GM12874 (cell line): ENCODE data around the gene ACSM3.

ENCODE experiments used
- TF ChIP-seq, protein P1 (sequence below): IDR thresholded peaks from 2 replicates; pipeline ENCODE4 v1.5.1; 2011; ENCODE audit warnings: low read depth, mild to moderate bottlenecking, control low read depth, low read length, moderate library complexity; ENCODE audit not compliant: insufficient read depth

ACSM3 gene

DNA sequence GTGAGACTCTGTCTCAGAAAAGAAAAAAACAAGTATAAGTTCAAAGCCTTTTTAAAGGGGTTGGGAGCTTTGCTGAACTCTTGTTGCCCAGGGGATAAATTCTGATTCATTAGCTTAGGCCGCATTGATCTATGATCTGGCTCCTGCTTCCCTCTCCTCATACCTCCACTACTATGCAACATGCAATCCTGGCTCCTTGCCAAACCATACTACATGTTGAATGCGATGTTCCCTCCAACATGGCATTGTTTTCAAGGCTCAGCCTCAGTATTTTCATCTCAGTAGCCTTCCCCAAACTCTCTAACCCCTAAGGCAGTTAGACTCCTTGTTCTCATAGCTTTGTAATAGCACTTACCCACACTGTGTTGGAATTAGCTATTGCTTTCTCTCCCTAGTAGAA is 48.7 kb downstream of the ACSM3 start:
- TF ChIP-seq, protein P1, sequence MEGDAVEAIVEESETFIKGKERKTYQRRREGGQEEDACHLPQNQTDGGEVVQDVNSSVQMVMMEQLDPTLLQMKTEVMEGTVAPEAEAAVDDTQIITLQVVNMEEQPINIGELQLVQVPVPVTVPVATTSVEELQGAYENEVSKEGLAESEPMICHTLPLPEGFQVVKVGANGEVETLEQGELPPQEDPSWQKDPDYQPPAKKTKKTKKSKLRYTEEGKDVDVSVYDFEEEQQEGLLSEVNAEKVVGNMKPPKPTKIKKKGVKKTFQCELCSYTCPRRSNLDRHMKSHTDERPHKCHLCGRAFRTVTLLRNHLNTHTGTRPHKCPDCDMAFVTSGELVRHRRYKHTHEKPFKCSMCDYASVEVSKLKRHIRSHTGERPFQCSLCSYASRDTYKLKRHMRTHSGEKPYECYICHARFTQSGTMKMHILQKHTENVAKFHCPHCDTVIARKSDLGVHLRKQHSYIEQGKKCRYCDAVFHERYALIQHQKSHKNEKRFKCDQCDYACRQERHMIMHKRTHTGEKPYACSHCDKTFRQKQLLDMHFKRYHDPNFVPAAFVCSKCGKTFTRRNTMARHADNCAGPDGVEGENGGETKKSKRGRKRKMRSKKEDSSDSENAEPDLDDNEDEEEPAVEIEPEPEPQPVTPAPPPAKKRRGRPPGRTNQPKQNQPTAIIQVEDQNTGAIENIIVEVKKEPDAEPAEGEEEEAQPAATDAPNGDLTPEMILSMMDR = no peak

DNA sequence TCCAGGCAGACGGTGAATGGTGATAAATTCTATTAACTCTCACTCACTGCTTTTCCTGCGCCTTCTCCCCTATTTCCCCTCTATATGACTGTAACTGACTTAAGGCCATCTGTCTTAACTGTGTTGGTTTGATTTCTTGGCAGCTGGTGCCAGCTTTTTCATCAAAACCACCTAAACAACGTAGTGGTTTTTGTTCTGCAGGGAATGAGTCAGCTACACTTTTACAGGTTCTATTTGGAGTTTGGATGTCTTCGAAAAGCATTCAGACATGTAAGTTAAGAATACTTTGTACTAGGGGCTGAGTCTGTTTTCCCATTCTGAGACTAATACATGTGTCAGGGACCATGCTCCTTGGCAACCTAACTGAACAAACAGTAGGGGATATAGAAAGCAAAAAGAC is 51.0 kb downstream of the ACSM3 start:
- TF ChIP-seq, protein P1 = no peak

DNA sequence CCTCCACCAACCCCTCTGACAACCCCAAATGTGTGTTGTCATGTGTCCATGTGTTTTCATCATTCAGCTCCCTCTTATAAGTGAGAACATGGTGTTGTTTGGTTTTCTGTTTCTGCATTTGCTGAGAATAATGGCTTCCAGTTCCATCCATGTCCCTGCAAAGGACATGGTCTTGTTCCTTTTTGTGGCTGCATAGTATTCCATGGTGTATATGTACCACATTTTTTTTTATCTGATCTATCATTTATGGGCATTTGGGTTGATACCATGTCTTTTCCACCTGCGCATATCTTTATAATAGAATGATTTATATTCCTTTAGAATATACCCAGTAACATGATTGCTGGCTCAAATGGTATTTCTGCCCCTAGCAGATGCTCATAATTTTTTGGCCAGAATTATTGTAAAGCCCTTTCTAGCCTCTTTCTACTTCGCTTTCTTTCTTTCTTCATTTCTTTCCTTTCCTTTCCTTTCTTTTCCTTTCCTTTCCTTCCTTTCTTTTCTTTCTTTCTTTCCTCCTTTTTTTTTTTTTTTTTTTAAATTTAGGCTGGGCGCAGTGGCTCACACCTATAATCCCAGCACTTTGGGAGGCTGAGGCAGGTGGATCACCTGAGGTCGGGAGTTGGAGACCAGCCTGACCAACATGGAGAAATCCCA is 55.2 kb downstream of the ACSM3 start:
- TF ChIP-seq, protein P1 = no peak

DNA sequence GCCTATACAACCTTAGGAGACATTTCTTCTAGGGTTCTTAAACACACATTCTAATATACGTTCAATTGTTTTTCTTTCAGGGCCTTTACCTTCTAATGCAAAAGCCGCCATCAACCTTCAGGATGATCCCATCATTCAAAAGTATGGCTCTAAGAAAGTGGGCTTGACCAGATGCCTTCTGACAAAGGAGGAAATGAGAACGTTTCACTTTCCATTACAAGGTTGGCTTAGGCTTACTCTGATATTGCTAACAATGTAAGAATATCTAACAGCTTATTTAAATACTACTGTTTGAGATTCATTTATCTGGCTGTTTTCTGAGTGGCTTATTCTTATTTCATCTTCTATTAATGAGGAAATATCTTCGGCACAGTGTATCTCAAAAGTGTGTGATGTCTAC is 57.9 kb downstream of the ACSM3 start:
- TF ChIP-seq, protein P1 = no peak

DNA sequence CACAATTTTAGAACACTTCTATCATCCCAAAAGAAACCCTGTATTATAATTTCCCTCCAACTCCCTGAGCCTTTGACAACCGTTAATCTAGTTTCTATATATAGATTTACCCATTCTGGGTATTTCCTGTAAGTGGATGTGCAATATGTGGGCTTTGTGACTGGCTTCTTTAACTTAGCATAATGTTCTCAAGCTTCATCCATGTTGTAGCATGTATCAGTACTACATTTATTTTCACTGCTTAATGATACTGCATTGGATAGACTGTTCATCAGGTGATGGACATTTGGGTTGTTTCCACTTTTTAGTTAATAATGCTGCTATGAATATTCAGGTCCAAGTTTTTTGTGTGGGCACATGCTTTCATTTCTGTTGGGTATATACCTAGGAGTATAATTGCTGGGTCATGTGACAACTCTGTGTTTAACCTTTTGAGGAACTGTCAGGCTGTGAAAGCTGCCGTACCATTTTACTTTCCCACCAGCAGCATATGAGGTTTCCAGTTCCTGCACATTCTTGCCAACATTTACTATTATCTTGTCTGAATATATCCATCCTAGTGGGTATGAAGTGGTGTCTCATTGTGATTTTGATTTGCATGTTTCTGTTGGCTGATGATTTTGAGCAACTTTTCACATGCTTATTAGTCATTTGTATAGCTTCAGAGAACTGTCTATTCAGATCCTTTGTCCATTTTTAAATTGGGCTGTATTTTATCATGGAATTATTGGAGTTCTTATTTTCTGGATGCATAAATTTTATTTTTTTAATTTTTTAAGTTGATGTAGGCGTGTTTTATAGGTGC is 58.9 kb downstream of the ACSM3 start:
- TF ChIP-seq, protein P1 = no peak

DNA sequence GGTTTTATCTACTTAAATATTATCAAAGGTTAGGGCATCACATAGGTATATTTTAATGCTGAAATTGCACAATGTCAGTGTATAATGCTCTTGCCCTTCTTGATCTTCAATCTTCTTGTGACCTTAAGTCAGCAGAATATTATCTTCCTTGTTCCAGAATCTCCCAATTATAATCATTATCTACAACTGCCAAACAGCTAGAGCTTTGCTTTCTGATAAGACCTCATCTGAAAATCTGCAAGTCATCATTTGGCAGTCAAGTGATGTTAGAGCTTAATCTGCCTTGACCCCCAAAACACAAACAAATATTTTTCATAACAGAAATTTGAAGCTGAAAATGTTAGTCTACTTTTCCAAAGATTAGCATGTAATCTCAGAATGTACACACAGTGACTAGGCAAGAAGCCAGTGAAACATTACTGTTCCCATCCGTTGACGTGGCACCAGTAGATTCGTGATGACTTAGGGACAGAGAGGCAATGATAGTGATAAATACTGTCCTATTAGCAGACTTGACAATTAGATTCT is 62.3 kb downstream of the ACSM3 start:
- TF ChIP-seq, protein P1 = no peak

DNA sequence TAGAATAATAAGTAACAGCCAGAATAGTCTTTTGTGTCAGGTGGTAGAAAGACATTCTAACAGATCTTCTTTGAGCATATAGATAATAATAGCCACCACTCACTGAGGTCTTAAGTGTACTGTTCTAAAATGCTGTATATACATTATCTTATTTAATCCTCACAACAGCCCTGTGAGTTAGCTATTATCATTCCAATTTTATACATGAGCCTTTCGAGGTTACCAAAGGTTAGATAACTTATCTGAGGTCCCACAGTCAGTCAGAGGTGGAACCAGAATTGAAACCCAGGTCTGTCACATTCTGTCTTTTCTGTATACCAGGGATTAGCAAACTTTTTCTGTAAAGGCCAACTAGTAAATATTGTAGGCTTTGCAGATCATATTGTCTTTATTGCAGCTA is 65.7 kb downstream of the ACSM3 start:
- TF ChIP-seq, protein P1 = no peak
